PFSK-1 (cell line): Measurements from ENCODE around the gene FMN1.

Source experiments
- POLR2AphosphoS5 ChIP-seq: IDR thresholded peaks from 2 replicates; pipeline ENCODE4 v1.6.1; 2012; ENCODE audit warnings: low read depth, mild to moderate bottlenecking, control low read depth, low read length, moderate library complexity
- SIN3A ChIP-seq: IDR thresholded peaks from 2 replicates; pipeline ENCODE4 v1.6.1; 2012; ENCODE audit warnings: mild to moderate bottlenecking, low read length, moderate library complexity, borderline replicate concordance; ENCODE audit not compliant: insufficient read depth
- TAF1 ChIP-seq: IDR thresholded peaks from 2 replicates; pipeline ENCODE4 v1.6.1; 2012; ENCODE audit warnings: low read length, control low read depth, borderline replicate concordance; ENCODE audit not compliant: insufficient read depth

DNA sequence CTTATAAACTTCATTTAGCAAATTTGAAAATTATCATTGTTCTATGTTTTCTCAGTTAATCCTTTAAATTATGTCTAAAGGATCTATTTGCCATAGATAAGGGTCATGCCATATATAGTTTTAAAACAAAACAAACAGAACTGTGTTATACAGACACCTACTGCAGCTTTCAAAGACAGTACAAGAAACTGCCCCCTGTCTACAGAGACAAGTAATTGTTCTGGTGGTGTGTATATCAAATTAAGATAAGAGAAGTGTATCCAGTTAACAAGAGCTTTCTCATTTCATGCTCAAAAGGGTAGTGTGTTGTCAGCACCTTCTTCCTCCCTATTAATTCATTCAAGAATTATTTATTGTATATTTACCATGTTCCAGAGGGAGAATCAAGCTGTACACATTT, 201.2 kb downstream of the FMN1 start:
- no peak for TF ChIP-seq SIN3A
- TF ChIP-seq TAF1: no peak
- no peak for TF ChIP-seq POLR2AphosphoS5
